SK-N-SH (cell line): ENCODE measurements around the gene DLG2. TPM values are rescaled to one million over a fixed set of nuclear protein-coding genes. Genes with fewer than 3 reads are reported as not detected.

ENCODE experiments used
- CTCF ChIA-PET: fragments of 300-600, 350-600 bp; formaldehyde crosslinking; extraction: SDS; loops from one replicate; lab custom pipeline; 2021; lab: Yijun Ruan, JAX
- POLR2A ChIA-PET: fragments of 350-600 bp; sonication (Branson Sonifier 250); formaldehyde crosslinking; extraction: SDS; loops from one replicate; lab custom pipeline; 2020; ENCODE audit warnings: antibody characterized with exemption, inconsistent platforms; lab: Yijun Ruan, JAX
- DNase-seq: peaks from one replicate; pipeline ENCODE4 v3.0.0; 2012
- H2AFZ ChIP-seq: fragments of 200-600 bp; sonication (generic); 2 replicates; pipeline ENCODE4 v1.8.1; 2016; ENCODE audit warnings: antibody characterized with exemption, mild to moderate bottlenecking, low read depth
- H3F3A ChIP-seq: fragments of 200-600 bp; sonication (generic); replicated peaks from 2 replicates; pipeline ENCODE3; 2016; ENCODE audit warnings: antibody characterized with exemption, mild to moderate bottlenecking; ENCODE audit not compliant: insufficient read depth
- H3K27ac ChIP-seq, 2 experiments: fragments of 200-500 bp in 1 of 2; fragments of 200-600 bp in 1 of 2; sonication (Bioruptor generic) in 1 of 2; sonication (generic), shearing (Covaris generic) in 1 of 2; 2 replicates each; pipeline versions ENCODE4 v1.5.1 to v1.6.1; 2014 to 2016; ENCODE audit warnings: low read depth in 2 of 2, inconsistent platforms in 1 of 2, low read length in 1 of 2, mild to moderate bottlenecking in 1 of 2, mixed read lengths in 1 of 2
- H3K27me3 ChIP-seq: fragments of 200-600 bp; sonication (generic), shearing (Covaris generic); 2 replicates; pipeline ENCODE4 v1.6.1; 2016; ENCODE audit warnings: mixed run types; ENCODE audit not compliant: insufficient read depth
- H3K36me3 ChIP-seq, 2 experiments: fragments of 200-500 bp in 1 of 2; fragments of 200-600 bp in 1 of 2; sonication (Bioruptor generic) in 1 of 2; sonication (generic) in 1 of 2; replicated peaks in 1 of 2; 2 replicates each; pipeline versions ENCODE3 to v1.5.1; 2014 to 2016; ENCODE audit warnings: low read length in 1 of 2, mild to moderate bottlenecking in 1 of 2; ENCODE audit not compliant: insufficient read depth in 2 of 2, control insufficient read depth in 1 of 2
- H3K4me1 ChIP-seq, 2 experiments: fragments of 200-500 bp in 1 of 2; fragments of 200-600 bp in 1 of 2; sonication (Bioruptor generic) in 1 of 2; sonication (generic), shearing (Covaris generic) in 1 of 2; 2 replicates each; pipeline versions ENCODE4 v1.5.1 to v1.6.1; 2014 to 2016; ENCODE audit warnings: low read depth in 1 of 2, low read length in 1 of 2, mixed run types in 1 of 2; ENCODE audit not compliant: insufficient read depth in 2 of 2, control insufficient read depth in 1 of 2
- H3K4me2 ChIP-seq: fragments of 200-600 bp; sonication (generic), shearing (Covaris generic); 2 replicates; pipeline ENCODE4 v1.6.1; 2017; ENCODE audit warnings: mixed run types
- H3K4me3 ChIP-seq, 2 experiments: fragments of 200-500 bp in 1 of 2; fragments of 200-600 bp in 1 of 2; sonication (Bioruptor generic) in 1 of 2; sonication (generic), shearing (Covaris generic) in 1 of 2; 2 replicates each; pipeline versions ENCODE4 v1.5.1 to v1.8.1; 2014 to 2016; ENCODE audit warnings: low read depth in 2 of 2, inconsistent platforms in 1 of 2, low read length in 1 of 2, mild to moderate bottlenecking in 1 of 2, mixed read lengths in 1 of 2, moderate library complexity in 1 of 2
- H3K79me2 ChIP-seq: fragments of 200-600 bp; sonication (generic); 2 replicates; pipeline ENCODE4 v1.8.1; 2017; ENCODE audit warnings: mild to moderate bottlenecking; ENCODE audit not compliant: insufficient read depth
- H3K9ac ChIP-seq: fragments of 200-600 bp; sonication (generic); 2 replicates; pipeline ENCODE4 v1.6.1; 2017; ENCODE audit warnings: mixed run types
- H3K9me2 ChIP-seq: fragments of 200-600 bp; sonication (generic); 2 replicates; pipeline ENCODE4 v1.6.1; 2017; ENCODE audit warnings: mixed run types
- H3K9me3 ChIP-seq: fragments of 200-600 bp; sonication (generic); 2 replicates; pipeline ENCODE4 v1.6.1; 2017; ENCODE audit warnings: mixed run types, mild to moderate bottlenecking, moderate library complexity
- H4K20me1 ChIP-seq: fragments of 200-600 bp; sonication (generic); 2 replicates; pipeline ENCODE4 v1.6.1; 2017; ENCODE audit warnings: mild to moderate bottlenecking, mixed run types; ENCODE audit not compliant: insufficient read depth
- CHD2 ChIP-seq: fragments of 150-350 bp; IDR thresholded peaks from 2 replicates; pipeline ENCODE4 v1.6.1; 2018; ENCODE audit warnings: low read length; ENCODE audit not compliant: partially characterized antibody
- ELF1 ChIP-seq: IDR thresholded peaks from 2 replicates; pipeline ENCODE4 v1.4.0; 2012
- FOXJ3 ChIP-seq: sonication (generic); formaldehyde crosslinking; IDR thresholded peaks from 2 replicates; pipeline ENCODE4 v1.5.1; 2020; ENCODE audit warnings: mild to moderate bottlenecking, missing genetic modification reagents
- FOXM1 ChIP-seq: IDR thresholded peaks from 2 replicates; pipeline ENCODE4 v1.4.0; 2012; ENCODE audit warnings: low read depth, mild to moderate bottlenecking
- GABPA ChIP-seq: IDR thresholded peaks from 2 replicates; pipeline ENCODE4 v1.4.0; 2012; ENCODE audit warnings: low read depth, mild to moderate bottlenecking
- GATA2 ChIP-seq: sonication (generic); formaldehyde crosslinking; IDR thresholded peaks from 2 replicates; pipeline ENCODE4 v1.5.0; 2020; ENCODE audit warnings: mild to moderate bottlenecking, missing genetic modification reagents
- JUND ChIP-seq: IDR thresholded peaks from 2 replicates; pipeline ENCODE4 v1.4.0; 2012
- MXI1 ChIP-seq: IDR thresholded peaks from 2 replicates; pipeline ENCODE4 v1.6.1; 2012; ENCODE audit warnings: mild to moderate bottlenecking, low read depth, low read length, improper control_type of control experiment
- NFIC ChIP-seq: IDR thresholded peaks from 2 replicates; pipeline ENCODE4 v1.4.0; 2012; ENCODE audit warnings: borderline replicate concordance
- POLR2AphosphoS5 ChIP-seq: IDR thresholded peaks from 2 replicates; pipeline ENCODE4 v1.6.1; 2012; ENCODE audit warnings: low read depth, low read length
- RCOR1 ChIP-seq: fragments of 150-350 bp; IDR thresholded peaks from 2 replicates; pipeline ENCODE4 v1.6.1; 2017; ENCODE audit warnings: antibody characterized with exemption, low read length
- SMC3 ChIP-seq: IDR thresholded peaks from 2 replicates; pipeline ENCODE4 v1.6.1; 2012; ENCODE audit warnings: low read depth, low read length, improper control_type of control experiment
- TCF12 ChIP-seq: IDR thresholded peaks from 2 replicates; pipeline ENCODE4 v1.4.0; 2012
- WGBS: methylation state at CpG from one replicate; pipeline ENCODE4 v1.1.6; 2017; ENCODE audit warnings: low lambda C conversion rate; 5-methylcytosine and 5-hydroxymethylcytosine counted together
- polyA plus RNA-seq, 3 experiments: library from polyadenylated mRNA; depleted of rRNA; stranded (reverse); fragments of >200 nt; gene quantifications; 2 replicates each; pipeline ENCODE4 v1.2.3, GENCODE V29; 2012
- TF ChIP-seq, protein P1 (sequence below): IDR thresholded peaks from 2 replicates; pipeline ENCODE4 v1.6.1; 2012; ENCODE audit warnings: mild to moderate bottlenecking, low read depth, low read length, moderate library complexity
- TF ChIP-seq, protein P2 (sequence below): fragments of 150-350 bp; IDR thresholded peaks from 2 replicates; pipeline ENCODE4 v1.6.1; 2017; ENCODE audit warnings: antibody characterized with exemption, low read length, low read depth, borderline replicate concordance
- TF ChIP-seq, protein P3 (sequence below): fragments of 200-600 bp; sonication (generic); IDR thresholded peaks from 2 replicates; pipeline ENCODE4 v1.6.1; 2017; ENCODE audit warnings: antibody characterized with exemption, mild to moderate bottlenecking, moderate library complexity
- TF ChIP-seq, protein P4 (sequence below): IDR thresholded peaks from 2 replicates; pipeline ENCODE4 v1.4.0; 2012; ENCODE audit warnings: low read depth, borderline replicate concordance

Gene DLG2
- polyA plus RNA-seq, 1 of the 3 experiments (the other 2 are of a cell fraction) = 0.21 TPM

DNA sequence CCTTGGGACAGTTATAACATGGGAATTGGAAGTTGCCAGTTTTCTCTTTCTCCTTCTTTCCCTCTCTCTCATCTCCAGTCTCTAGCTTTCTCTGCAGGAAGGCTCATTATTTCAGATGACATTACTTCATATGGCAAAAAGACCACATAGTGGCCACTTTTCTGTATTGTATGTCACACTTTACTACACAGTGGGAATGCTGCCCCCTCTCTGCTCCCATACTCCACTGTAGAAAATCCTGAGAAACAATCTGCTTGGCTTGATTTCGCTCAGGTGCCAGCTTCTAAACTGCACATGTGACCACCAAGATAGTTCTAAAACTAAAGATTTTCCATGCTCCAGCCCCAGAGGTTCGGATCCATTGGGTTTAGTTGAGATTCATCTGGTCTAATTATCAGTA lies 1480.3 kb downstream of the DLG2 start:
- TF ChIP-seq, protein P1, sequence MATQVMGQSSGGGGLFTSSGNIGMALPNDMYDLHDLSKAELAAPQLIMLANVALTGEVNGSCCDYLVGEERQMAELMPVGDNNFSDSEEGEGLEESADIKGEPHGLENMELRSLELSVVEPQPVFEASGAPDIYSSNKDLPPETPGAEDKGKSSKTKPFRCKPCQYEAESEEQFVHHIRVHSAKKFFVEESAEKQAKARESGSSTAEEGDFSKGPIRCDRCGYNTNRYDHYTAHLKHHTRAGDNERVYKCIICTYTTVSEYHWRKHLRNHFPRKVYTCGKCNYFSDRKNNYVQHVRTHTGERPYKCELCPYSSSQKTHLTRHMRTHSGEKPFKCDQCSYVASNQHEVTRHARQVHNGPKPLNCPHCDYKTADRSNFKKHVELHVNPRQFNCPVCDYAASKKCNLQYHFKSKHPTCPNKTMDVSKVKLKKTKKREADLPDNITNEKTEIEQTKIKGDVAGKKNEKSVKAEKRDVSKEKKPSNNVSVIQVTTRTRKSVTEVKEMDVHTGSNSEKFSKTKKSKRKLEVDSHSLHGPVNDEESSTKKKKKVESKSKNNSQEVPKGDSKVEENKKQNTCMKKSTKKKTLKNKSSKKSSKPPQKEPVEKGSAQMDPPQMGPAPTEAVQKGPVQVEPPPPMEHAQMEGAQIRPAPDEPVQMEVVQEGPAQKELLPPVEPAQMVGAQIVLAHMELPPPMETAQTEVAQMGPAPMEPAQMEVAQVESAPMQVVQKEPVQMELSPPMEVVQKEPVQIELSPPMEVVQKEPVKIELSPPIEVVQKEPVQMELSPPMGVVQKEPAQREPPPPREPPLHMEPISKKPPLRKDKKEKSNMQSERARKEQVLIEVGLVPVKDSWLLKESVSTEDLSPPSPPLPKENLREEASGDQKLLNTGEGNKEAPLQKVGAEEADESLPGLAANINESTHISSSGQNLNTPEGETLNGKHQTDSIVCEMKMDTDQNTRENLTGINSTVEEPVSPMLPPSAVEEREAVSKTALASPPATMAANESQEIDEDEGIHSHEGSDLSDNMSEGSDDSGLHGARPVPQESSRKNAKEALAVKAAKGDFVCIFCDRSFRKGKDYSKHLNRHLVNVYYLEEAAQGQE = no peak
- TF ChIP-seq, protein P2, sequence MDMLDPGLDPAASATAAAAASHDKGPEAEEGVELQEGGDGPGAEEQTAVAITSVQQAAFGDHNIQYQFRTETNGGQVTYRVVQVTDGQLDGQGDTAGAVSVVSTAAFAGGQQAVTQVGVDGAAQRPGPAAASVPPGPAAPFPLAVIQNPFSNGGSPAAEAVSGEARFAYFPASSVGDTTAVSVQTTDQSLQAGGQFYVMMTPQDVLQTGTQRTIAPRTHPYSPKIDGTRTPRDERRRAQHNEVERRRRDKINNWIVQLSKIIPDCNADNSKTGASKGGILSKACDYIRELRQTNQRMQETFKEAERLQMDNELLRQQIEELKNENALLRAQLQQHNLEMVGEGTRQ = no peak
- TF ChIP-seq CHD2 (no peak), ELF1 (no peak)
- TF ChIP-seq, protein P3, sequence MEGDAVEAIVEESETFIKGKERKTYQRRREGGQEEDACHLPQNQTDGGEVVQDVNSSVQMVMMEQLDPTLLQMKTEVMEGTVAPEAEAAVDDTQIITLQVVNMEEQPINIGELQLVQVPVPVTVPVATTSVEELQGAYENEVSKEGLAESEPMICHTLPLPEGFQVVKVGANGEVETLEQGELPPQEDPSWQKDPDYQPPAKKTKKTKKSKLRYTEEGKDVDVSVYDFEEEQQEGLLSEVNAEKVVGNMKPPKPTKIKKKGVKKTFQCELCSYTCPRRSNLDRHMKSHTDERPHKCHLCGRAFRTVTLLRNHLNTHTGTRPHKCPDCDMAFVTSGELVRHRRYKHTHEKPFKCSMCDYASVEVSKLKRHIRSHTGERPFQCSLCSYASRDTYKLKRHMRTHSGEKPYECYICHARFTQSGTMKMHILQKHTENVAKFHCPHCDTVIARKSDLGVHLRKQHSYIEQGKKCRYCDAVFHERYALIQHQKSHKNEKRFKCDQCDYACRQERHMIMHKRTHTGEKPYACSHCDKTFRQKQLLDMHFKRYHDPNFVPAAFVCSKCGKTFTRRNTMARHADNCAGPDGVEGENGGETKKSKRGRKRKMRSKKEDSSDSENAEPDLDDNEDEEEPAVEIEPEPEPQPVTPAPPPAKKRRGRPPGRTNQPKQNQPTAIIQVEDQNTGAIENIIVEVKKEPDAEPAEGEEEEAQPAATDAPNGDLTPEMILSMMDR = 0 out of 2 replicates have a peak, but pooled peaks have one; percentile 10
- Histone ChIP-seq H3K4me1 (no peaks in the 10 kb centered on the region), H3F3A (no peaks in the 10 kb centered on the region), H3K9me2 (no peaks in the 10 kb centered on the region), H3K4me3 (no peak overlapping the region), H3K4me2 (no peak overlapping the region), H3K27ac (no peak overlapping the region), H3K9ac (no peak overlapping the region), H3K27me3 (no peaks in the 10 kb centered on the region), H3K79me2 (no peaks in the 10 kb centered on the region), H3K9me3 (no peaks in the 10 kb centered on the region), H3K36me3 (no peaks in the 10 kb centered on the region), H4K20me1 (no peaks in the 10 kb centered on the region), H2AFZ (no peak overlapping the region)
- ChIA-PET POLR2A (no interaction called here), CTCF (interaction anchor here (1.2 kb wide), 1 partner anchor 310 kb away, joined by 3 read pairs; no protein-coding TSS in a partner anchor)
- WGBS = 52% methylated on average over 2 of the region's 2 CpGs
- DNase-seq = no peak

DNA sequence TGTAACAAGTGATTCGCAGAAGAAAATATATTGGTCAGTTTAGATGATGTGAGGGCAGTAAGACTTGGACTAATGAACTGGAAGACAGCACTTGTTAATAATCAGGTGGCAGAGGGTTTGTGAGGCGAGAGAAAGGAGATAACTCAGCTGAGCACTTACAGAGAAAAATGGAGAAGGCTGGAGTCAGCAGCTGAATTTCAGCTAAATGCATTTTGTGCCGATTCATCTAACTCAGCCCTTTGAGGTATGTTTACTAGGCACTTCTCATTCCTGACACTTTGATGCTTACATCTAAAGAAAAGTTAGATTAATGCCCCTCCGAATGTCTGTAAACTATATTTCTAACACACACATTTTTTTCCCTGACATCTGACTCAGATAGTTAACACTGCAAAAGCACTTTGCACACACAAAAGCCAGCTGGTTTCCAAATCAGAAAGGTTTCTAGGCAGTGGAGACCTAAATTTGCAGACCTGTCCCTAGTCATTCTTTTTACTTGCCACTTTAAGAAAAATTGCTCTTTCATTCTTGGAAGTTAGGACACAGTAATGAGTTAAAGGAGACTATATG lies 1481.4 kb downstream of the DLG2 start:
- no peak for DNase-seq
- 55% methylated on average over 4 of the region's 4 CpGs for WGBS
- no peaks in the 10 kb centered on the region for H3F3A ChIP-seq
- H3K36me3 ChIP-seq = no peaks in the 10 kb centered on the region
- H3K9me2 ChIP-seq = no peaks in the 10 kb centered on the region
- no peak for TF ChIP-seq JUND
- no peak for TF ChIP-seq NFIC
- TF ChIP-seq GATA2 (CRISPR knock-in tag) = no peak
- TF ChIP-seq MXI1 = no peak
- no peak for TF ChIP-seq GABPA
- TF ChIP-seq RCOR1 = no peak
- no peak for TF ChIP-seq FOXJ3 (CRISPR knock-in tag)
- TF ChIP-seq, protein P4, sequence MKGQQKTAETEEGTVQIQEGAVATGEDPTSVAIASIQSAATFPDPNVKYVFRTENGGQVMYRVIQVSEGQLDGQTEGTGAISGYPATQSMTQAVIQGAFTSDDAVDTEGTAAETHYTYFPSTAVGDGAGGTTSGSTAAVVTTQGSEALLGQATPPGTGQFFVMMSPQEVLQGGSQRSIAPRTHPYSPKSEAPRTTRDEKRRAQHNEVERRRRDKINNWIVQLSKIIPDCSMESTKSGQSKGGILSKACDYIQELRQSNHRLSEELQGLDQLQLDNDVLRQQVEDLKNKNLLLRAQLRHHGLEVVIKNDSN = no peak
- TF ChIP-seq POLR2AphosphoS5 = no peak
- no peak for TF ChIP-seq SMC3
- TF ChIP-seq FOXM1 = no peak
- TF ChIP-seq TCF12 = no peak
- TF ChIP-seq, protein P3 = no peak
- TF ChIP-seq, all 33 proteins: peak for 0
- ChIA-PET CTCF (interaction anchor here (1.2 kb wide), 1 partner anchor 326 kb away, joined by 4 read pairs; no protein-coding TSS in a partner anchor), POLR2A (no interaction called here)
- Histone ChIP-seq H3K79me2 (no peaks in the 10 kb centered on the region), H3K4me3 (no peak overlapping the region), H3K9ac (no peak overlapping the region), H3K9me3 (no peaks in the 10 kb centered on the region), H3K27me3 (no peaks in the 10 kb centered on the region), H4K20me1 (no peaks in the 10 kb centered on the region), H3K4me2 (no peak overlapping the region), H3K4me1 (no peaks in the 10 kb centered on the region), H2AFZ (no peak overlapping the region), H3K27ac (no peak overlapping the region; a peak in 1 of 4 replicates)
